IPS-11a (cell line): ENCODE results near the gene RAMP3.

ENCODE experiments used
- H3K4me3 ChIP-seq: one replicate; pipeline ENCODE4 v1.5.1; 2013; ENCODE audit warnings: low read depth, low read length, control low read depth

RAMP3 gene

GRCh38 chr7:45178241-45179225 is 20.9 kb downstream of the RAMP3 start:
- no peak overlapping the region for H3K4me3 ChIP-seq

GRCh38 chr7:45179666-45180065 is 22.1 kb downstream of the RAMP3 start:
- no peak overlapping the region for H3K4me3 ChIP-seq

GRCh38 chr7:45180084-45180986 is 22.7 kb downstream of the RAMP3 start:
- H3K4me3 ChIP-seq, result no peak overlapping the region

GRCh38 chr7:45181286-45181960 is 23.8 kb downstream of the RAMP3 start:
- no peak overlapping the region for H3K4me3 ChIP-seq

- no peak overlapping the region for H3K4me3 ChIP-seq
Observed at GRCh38 chr7:45181991-45182855, 24.6 kb downstream of the RAMP3 start.

- H3K4me3 ChIP-seq, result no peak overlapping the region
Observed at GRCh38 chr7:45182856-45183710, 25.5 kb downstream of the RAMP3 start.

GRCh38 chr7:45183711-45184210 is 26.2 kb downstream of the RAMP3 start:
- no peak overlapping the region for H3K4me3 ChIP-seq

- no peak overlapping the region for H3K4me3 ChIP-seq
Observed at GRCh38 chr7:45184326-45185027, 26.9 kb downstream of the RAMP3 start.

GRCh38 chr7:45185028-45185863 is 27.7 kb downstream of the RAMP3 start:
- no peak overlapping the region for H3K4me3 ChIP-seq

GRCh38 chr7:45185864-45186250 is 28.3 kb downstream of the RAMP3 start:
- H3K4me3 ChIP-seq, result no peak overlapping the region

- no peak overlapping the region for H3K4me3 ChIP-seq
Observed at GRCh38 chr7:45186261-45186813, 28.7 kb downstream of the RAMP3 start.

- no peak overlapping the region for H3K4me3 ChIP-seq
Observed at GRCh38 chr7:45187089-45187945, 29.7 kb downstream of the RAMP3 start.

GRCh38 chr7:45187946-45188411 is 30.4 kb downstream of the RAMP3 start:
- no peak overlapping the region for H3K4me3 ChIP-seq

- H3K4me3 ChIP-seq, result no peak overlapping the region
Observed at GRCh38 chr7:45188736-45189135, 31.1 kb downstream of the RAMP3 start.

GRCh38 chr7:45189151-45189970 is 31.8 kb downstream of the RAMP3 start:
- no peak overlapping the region for H3K4me3 ChIP-seq
